Uterine smooth muscle cell (primary cell): ENCODE data around the gene SMC2. TPM values are rescaled to one million over a fixed set of nuclear protein-coding genes. Genes with fewer than 3 reads are reported as not detected.

Experiments
- total RNA-seq: library from RNA; depleted of rRNA; stranded (reverse); fragments of >200 nt; gene quantifications from 2 replicates; pipeline ENCODE4 v1.2.3, GENCODE V29; 2014

Gene SMC2
- total RNA-seq, result 17.5 and 52.1 TPM in 2 replicates

DNA sequence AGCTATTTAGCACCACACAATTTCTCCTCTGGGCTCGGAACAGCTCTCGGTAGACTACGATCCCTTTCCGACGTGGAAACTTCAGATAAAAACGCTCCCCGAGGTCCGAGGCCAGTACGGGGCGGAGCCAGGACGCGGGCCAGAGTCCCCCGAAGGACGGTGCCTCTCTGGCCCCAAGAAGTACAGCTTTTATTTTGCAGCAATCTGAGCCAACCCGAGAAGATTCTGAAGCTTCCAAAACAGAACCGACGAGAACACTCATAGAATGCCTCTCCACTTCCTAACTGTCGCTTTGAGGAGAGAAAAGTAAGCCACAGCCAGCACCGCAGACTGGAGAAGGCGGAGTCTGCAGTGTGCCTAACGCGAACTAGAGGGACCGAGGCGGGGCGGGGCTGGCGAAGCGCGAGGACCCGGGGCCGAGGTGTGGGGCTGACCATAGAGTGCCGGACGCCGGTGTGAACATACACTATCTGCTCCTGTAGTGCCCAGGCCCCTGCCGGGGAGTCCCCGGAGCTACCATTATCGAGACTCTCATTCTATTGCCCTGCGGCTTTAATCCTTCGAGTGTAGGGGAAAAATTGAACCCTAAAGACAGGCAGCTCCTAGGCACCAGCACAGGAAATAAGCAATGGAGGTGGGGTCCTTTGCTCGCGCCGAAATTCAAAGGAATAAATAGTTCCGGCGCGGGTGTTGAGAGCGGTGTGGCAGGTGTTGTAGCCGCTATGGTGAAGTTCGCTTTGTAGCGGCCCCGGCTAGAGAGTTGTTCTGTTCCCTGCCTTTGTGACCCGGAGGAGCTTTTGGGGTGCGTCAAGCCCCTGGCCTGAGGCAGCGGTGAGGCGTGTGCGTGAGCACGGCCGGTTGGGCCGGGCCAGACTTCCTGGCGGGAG, at the start of gene SMC2:
Gene SMC2 (plus strand): TSS at position 663 of the 887 bp plus-strand sequence. CDS start 1,076 bp downstream, outside the sequence.

